ENCODE data around the gene CATSPER1. TPM values are rescaled to one million over a fixed set of nuclear protein-coding genes. Genes with fewer than 3 reads are reported as not detected.
A peak's percentile ranks its signal among the peaks of the same experiment; 100 is the strongest.

The CATSPER1 gene
- total RNA-seq, 2 donors from 2014 or later = 0.39 TPM; not detected in 1

GRCh38 chr11:66055021-66055420 lies 28.7 kb upstream of the CATSPER1 start:
- ATAC-seq = no peak
- no peak for DNase-seq
- intact Hi-C loops (cut with DNase I, micrococcal nuclease) = no loop called here

GRCh38 chr11:66052664-66052982 lies 26.3 kb upstream of the CATSPER1 start:
- intact Hi-C loops (cut with DNase I, micrococcal nuclease) = no loop called here
- ATAC-seq (no peak), DNase-seq (no peak)

- intact Hi-C loops (cut with DNase I, micrococcal nuclease) = no loop called here
- ATAC-seq (peak; percentile 93), DNase-seq (peak; percentile 97 to 98)
Observed at GRCh38 chr11:66051766-66052663, 25.7 kb upstream of the CATSPER1 start, which contains the start of gene SF3B2. Gene SF3B2, plus strand, starts transcription at chr11:66052364. Its CDS starts 21 bp downstream, at chr11:66052385.

- intact Hi-C loops (cut with DNase I, micrococcal nuclease) = no loop called here
- no peak for ATAC-seq
Observed at GRCh38 chr11:66051371-66051765, 25.1 kb upstream of the CATSPER1 start.

GRCh38 chr11:66050581-66051231 lies 24.4 kb upstream of the CATSPER1 start:
- ATAC-seq = no peak
- DNase-seq = no peak
- intact Hi-C loops (cut with DNase I, micrococcal nuclease) = no loop called here

More at GRCh38 chr11:66051371-66051765, 25.1 kb upstream of the CATSPER1 start:
- DNase-seq = no peak

- no peak for DNase-seq
- ATAC-seq = no peak
- intact Hi-C loops (cut with DNase I, micrococcal nuclease) = no loop called here
Observed at GRCh38 chr11:66048547-66049323, 22.5 kb upstream of the CATSPER1 start, which contains the start of gene GAL3ST3. Gene GAL3ST3, minus strand, starts transcription at chr11:66049161. Its CDS starts 3,746 bp downstream, at chr11:66045415.

- intact Hi-C loops (cut with DNase I, micrococcal nuclease) = no loop called here
- DNase-seq = no peak
- ATAC-seq = no peak
Observed at GRCh38 chr11:66047541-66048365, 21.5 kb upstream of the CATSPER1 start.

GRCh38 chr11:66046901-66047300 lies 20.6 kb upstream of the CATSPER1 start:
- intact Hi-C loops (cut with DNase I, micrococcal nuclease) = no loop called here
- no peak for DNase-seq
- ATAC-seq = no peak

GRCh38 chr11:66045177-66045639 lies 18.9 kb upstream of the CATSPER1 start:
- DNase-seq = peak; percentile 68 to 82
- intact Hi-C loops (cut with DNase I, micrococcal nuclease) = no loop called here
- ATAC-seq = peak; percentile 89

- intact Hi-C loops (cut with DNase I, micrococcal nuclease) = no loop called here
- ATAC-seq = no peak
- no peak for DNase-seq
Observed at GRCh38 chr11:66044757-66045156, 18.5 kb upstream of the CATSPER1 start.

- intact Hi-C loops (cut with DNase I, micrococcal nuclease) = no loop called here
- DNase-seq = no peak
- ATAC-seq = no peak
Observed at GRCh38 chr11:66042996-66043906, 17.0 kb upstream of the CATSPER1 start.

GRCh38 chr11:66042227-66042995 lies 16.1 kb upstream of the CATSPER1 start:
- ATAC-seq (no peak), DNase-seq (no peak)
- intact Hi-C loops (cut with DNase I, micrococcal nuclease) = no loop called here

GRCh38 chr11:66039765-66040164 lies 13.5 kb upstream of the CATSPER1 start:
- ATAC-seq (no peak), DNase-seq (no peak)
- intact Hi-C loops (cut with DNase I, micrococcal nuclease) = no loop called here

- ATAC-seq (no peak), DNase-seq (no peak)
- intact Hi-C loops (cut with DNase I, micrococcal nuclease) = no loop called here
Observed at GRCh38 chr11:66037327-66037726, 11.0 kb upstream of the CATSPER1 start.

GRCh38 chr11:66036334-66036710 lies 10.0 kb upstream of the CATSPER1 start:
- DNase-seq = no peak
- no peak for ATAC-seq
- intact Hi-C loops (cut with DNase I, micrococcal nuclease) = no loop called here

- no peak for ATAC-seq
- DNase-seq = no peak
- intact Hi-C loops (cut with DNase I, micrococcal nuclease) = no loop called here
Observed at GRCh38 chr11:66035653-66036333, 9.5 kb upstream of the CATSPER1 start.
